Measurements from ENCODE around the gene PDXP.

PDXP gene

GRCh38 chr22:37662039-37662438 lies 3.5 kb downstream of the PDXP start:
- TF ChIP-seq CEBPB (IDR thresholded peaks at IDR 0.05), result no peak
- no peak for TF ChIP-seq REST (IDR thresholded peaks at IDR 0.05; ENCODE audit: low read depth)
- no peak for TF ChIP-seq ZBTB7A (IDR thresholded peaks at IDR 0.05; ENCODE audit: low read depth)
- TF ChIP-seq TCF12 (IDR thresholded peaks at IDR 0.05; ENCODE audit: low read depth), result no peak
- no peak for TF ChIP-seq NFIC (IDR thresholded peaks at IDR 0.05)
- no peak for TF ChIP-seq TEAD4 (IDR thresholded peaks at IDR 0.05)
- TF ChIP-seq YY1 (IDR thresholded peaks at IDR 0.05; ENCODE audit: low read depth), result no peak
- TF ChIP-seq, protein P1, sequence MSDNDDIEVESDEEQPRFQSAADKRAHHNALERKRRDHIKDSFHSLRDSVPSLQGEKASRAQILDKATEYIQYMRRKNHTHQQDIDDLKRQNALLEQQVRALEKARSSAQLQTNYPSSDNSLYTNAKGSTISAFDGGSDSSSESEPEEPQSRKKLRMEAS (IDR thresholded peaks at IDR 0.05), result no peak
- no peak for TF ChIP-seq FOXM1 (IDR thresholded peaks at IDR 0.05; ENCODE audit: borderline replicate concordance, low read depth)
- TF ChIP-seq EP300 (IDR thresholded peaks at IDR 0.05; ENCODE audit: borderline replicate concordance), result no peak
- no peak for TF ChIP-seq USF1 (IDR thresholded peaks at IDR 0.05)
- TF ChIP-seq TAF1 (IDR thresholded peaks at IDR 0.05; ENCODE audit: low read depth), result no peak
- no peak for TF ChIP-seq CREB1 (IDR thresholded peaks at IDR 0.05; ENCODE audit: low read depth)
- no peak for TF ChIP-seq RAD21 (IDR thresholded peaks at IDR 0.05; ENCODE audit: low read depth)
- no peak for TF ChIP-seq EGR1 (IDR thresholded peaks at IDR 0.05)

- no peak for TF ChIP-seq ZBTB7A (IDR thresholded peaks at IDR 0.05; ENCODE audit: low read depth)
Measured at GRCh38 chr22:37663521-37664140, 5.1 kb downstream of the PDXP start.

- no peak for TF ChIP-seq FOXM1 (IDR thresholded peaks at IDR 0.05; ENCODE audit: borderline replicate concordance, low read depth)
- no peak for TF ChIP-seq CREB1 (IDR thresholded peaks at IDR 0.05; ENCODE audit: low read depth)
- TF ChIP-seq TCF12 (IDR thresholded peaks at IDR 0.05; ENCODE audit: low read depth), result no peak
- TF ChIP-seq, protein P1 (IDR thresholded peaks at IDR 0.05), result no peak
- no peak for TF ChIP-seq ZBTB7A (IDR thresholded peaks at IDR 0.05; ENCODE audit: low read depth)
- no peak for TF ChIP-seq EP300 (IDR thresholded peaks at IDR 0.05; ENCODE audit: borderline replicate concordance)
- TF ChIP-seq TAF1 (IDR thresholded peaks at IDR 0.05; ENCODE audit: low read depth), result no peak
- no peak for TF ChIP-seq TEAD4 (IDR thresholded peaks at IDR 0.05)
- TF ChIP-seq YY1 (IDR thresholded peaks at IDR 0.05; ENCODE audit: low read depth), result no peak
- TF ChIP-seq REST (IDR thresholded peaks at IDR 0.05; ENCODE audit: low read depth), result no peak
- TF ChIP-seq NFIC (IDR thresholded peaks at IDR 0.05), result no peak
- TF ChIP-seq CEBPB (IDR thresholded peaks at IDR 0.05), result no peak
- TF ChIP-seq EGR1 (IDR thresholded peaks at IDR 0.05), result no peak
- TF ChIP-seq USF1 (IDR thresholded peaks at IDR 0.05), result no peak
- no peak for TF ChIP-seq RAD21 (IDR thresholded peaks at IDR 0.05; ENCODE audit: low read depth)
Measured at GRCh38 chr22:37664249-37665101, 6.0 kb downstream of the PDXP start.

GRCh38 chr22:37665487-37665886 lies 7.0 kb downstream of the PDXP start:
- no peak for TF ChIP-seq TAF1 (IDR thresholded peaks at IDR 0.05; ENCODE audit: low read depth)
- TF ChIP-seq ZBTB7A (IDR thresholded peaks at IDR 0.05; ENCODE audit: low read depth), result no peak
- TF ChIP-seq YY1 (IDR thresholded peaks at IDR 0.05; ENCODE audit: low read depth), result no peak
- TF ChIP-seq EP300 (IDR thresholded peaks at IDR 0.05; ENCODE audit: borderline replicate concordance), result no peak
- TF ChIP-seq CREB1 (IDR thresholded peaks at IDR 0.05; ENCODE audit: low read depth), result no peak
- TF ChIP-seq CEBPB (IDR thresholded peaks at IDR 0.05), result no peak
- TF ChIP-seq, protein P1 (IDR thresholded peaks at IDR 0.05), result no peak
- no peak for TF ChIP-seq EGR1 (IDR thresholded peaks at IDR 0.05)
- no peak for TF ChIP-seq NFIC (IDR thresholded peaks at IDR 0.05)
- no peak for TF ChIP-seq REST (IDR thresholded peaks at IDR 0.05; ENCODE audit: low read depth)
- TF ChIP-seq TEAD4 (IDR thresholded peaks at IDR 0.05), result no peak
